Gastroesophageal sphincter (tissue), 4 donors: ENCODE measurements around the gene TAS1R1. TPM values are rescaled to one million over a fixed set of nuclear protein-coding genes. Genes with fewer than 3 reads are reported as not detected.

Experiments used
- ATAC-seq: fragments of 150-250 bp; one replicate; pipeline ENCODE4 v1.9.1; 2016; ENCODE audit warnings: mild to moderate bottlenecking, moderate library complexity
- H3K27ac ChIP-seq, 4 donors: fragments of 200-600 bp; sonication (generic) in 3 of 4; 1 replicate in 3 of 4; 2 replicates in 1 of 4; pipeline ENCODE4 v1.5.1; 2016 to 2019
- H3K27me3 ChIP-seq: fragments of 200-600 bp; sonication (generic); one replicate; pipeline ENCODE4 v1.5.1; 2019
- H3K36me3 ChIP-seq, 2 donors: fragments of 200-600 bp; sonication (generic); one replicate each; pipeline ENCODE4 v1.5.1; 2019; ENCODE audit warnings: control low read depth in 1 of 2
- H3K4me1 ChIP-seq, 3 donors: fragments of 200-600 bp; sonication (generic); 1 replicate in 2 of 3; 2 replicates in 1 of 3; pipeline ENCODE4 v1.5.1; 2016 to 2019; ENCODE audit warnings: control low read depth in 2 of 3
- H3K4me3 ChIP-seq, 2 donors: fragments of 200-600 bp; sonication (generic); one replicate each; pipeline ENCODE4 v1.5.1; 2019; ENCODE audit warnings: mild to moderate bottlenecking in 1 of 2, moderate library complexity in 1 of 2
- H3K9me3 ChIP-seq, 3 donors: fragments of 200-600 bp; sonication (generic); one replicate each; pipeline ENCODE4 v1.5.1; 2017 to 2019; ENCODE audit warnings: control low read depth in 2 of 3
- CTCF ChIP-seq, 4 experiments: fragments of 200-600 bp in 2 of 4; fragments of 450-650 bp in 2 of 4; sonication (generic) in 1 of 4; IDR thresholded peaks; one replicate each; pipeline ENCODE4 v1.5.1; 2017 to 2019; ENCODE audit warnings: antibody characterized with exemption in 4 of 4, mild to moderate bottlenecking in 2 of 4, moderate library complexity in 2 of 4
- EP300 ChIP-seq: sonication (generic); formaldehyde crosslinking; IDR thresholded peaks from one replicate; pipeline ENCODE4 v1.6.1; 2017; ENCODE audit warnings: antibody characterized with exemption, mild to moderate bottlenecking
- POLR2A ChIP-seq, 2 donors: fragments of 450-650 bp; IDR thresholded peaks; one replicate each; pipeline ENCODE4 v1.6.1; 2017; ENCODE audit warnings: antibody characterized with exemption in 2 of 2, mild to moderate bottlenecking in 2 of 2, moderate library complexity in 1 of 2
- POLR2AphosphoS5 ChIP-seq: sonication (generic); formaldehyde crosslinking; IDR thresholded peaks from one replicate; pipeline ENCODE4 v1.6.1; 2017; ENCODE audit warnings: antibody characterized with exemption
- WGBS, 2 donors: methylation state at CpG; one replicate each; pipeline ENCODE4 v1.1.5; 2018; ENCODE audit warnings: low coverage in 1 of 2; 5-methylcytosine and 5-hydroxymethylcytosine counted together
- total RNA-seq, 4 donors: library from RNA; depleted of rRNA; stranded (reverse); fragments of >200 nt; gene quantifications; one replicate each; pipeline ENCODE4 v1.1.0, GENCODE V29; 2016

The TAS1R1 gene
- total RNA-seq, 4 donors from 2014 or later = not detected

- Histone ChIP-seq H3K4me1 (peaks cover 3 to 70% (median 32%) of the 10 kb centered on the region in 3 donors), H3K9me3 (no peaks in the 10 kb centered on the region)
- WGBS, 2 donors = 0% methylated on average over 8 to 23 of the region's 36 CpGs
Observed at GRCh38 chr1:6603238-6603914, 48.3 kb downstream of the TAS1R1 start.

GRCh38 chr1:6603915-6604558, 48.9 kb downstream of the TAS1R1 start:
- TF ChIP-seq CTCF (IDR thresholded peaks at IDR 0.05) (peak in 3 of 4 experiments; percentile 20 to 42 (median 30)), POLR2AphosphoS5 (peak; percentile 86), POLR2A (IDR thresholded peaks at IDR 0.05) (no peak), EP300 (peak; percentile 36)
- Histone ChIP-seq H3K36me3 (peaks cover 0 to 7% of the 10 kb centered on the region in 2 donors), H3K4me1 (peaks cover 3 to 70% (median 26%) of the 10 kb centered on the region in 3 donors), H3K27ac (peak overlapping the region; percentile 87 to 100 (median 98)), H3K9me3 (no peaks in the 10 kb centered on the region), H3K27me3 (no peaks in the 10 kb centered on the region), H3K4me3 (peak overlapping the region; percentile 53 to 99)
- peak; percentile 52 for ATAC-seq
- 3 to 4% methylated on average over 11 to 14 of the region's 19 CpGs for WGBS, 2 donors

More at GRCh38 chr1:6603238-6603914, 48.3 kb downstream of the TAS1R1 start:
- Histone ChIP-seq H3K36me3 (peaks cover 0 to 14% of the 10 kb centered on the region in 2 donors), H3K27ac (peak overlapping the region; percentile 87 to 100 (median 98)), H3K27me3 (no peaks in the 10 kb centered on the region), H3K4me3 (peak overlapping the region; percentile 53 to 99)
- peak; percentile 29 for ATAC-seq
- no peak for TF ChIP-seq CTCF (IDR thresholded peaks at IDR 0.05)
- TF ChIP-seq POLR2AphosphoS5 = peak; percentile 75
- TF ChIP-seq EP300 = no peak
- TF ChIP-seq POLR2A (IDR thresholded peaks at IDR 0.05) = peak; percentile 13 to 38

GRCh38 chr1:6612641-6613360, 57.7 kb downstream of the TAS1R1 start:
- Histone ChIP-seq H3K27ac (peak overlapping the region; percentile 90 to 99 (median 97)), H3K4me1 (peaks cover 0 to 69% (median 11%) of the 10 kb centered on the region in 3 donors), H3K9me3 (no peaks in the 10 kb centered on the region), H3K4me3 (peak overlapping the region; percentile 79 to 89), H3K27me3 (no peaks in the 10 kb centered on the region), H3K36me3 (peaks cover 0 to 7% of the 10 kb centered on the region in 2 donors)
- ATAC-seq = peak; percentile 78
- TF ChIP-seq CTCF (IDR thresholded peaks at IDR 0.05) (peak in 1 of 4 experiments; percentile 7), EP300 (no peak), POLR2AphosphoS5 (peak; percentile 45), POLR2A (IDR thresholded peaks at IDR 0.05) (peak; percentile 80 to 81)
- WGBS, 2 donors = 0% methylated on average over 9 to 12 of the region's 67 CpGs

GRCh38 chr1:6613361-6614018, 58.4 kb downstream of the TAS1R1 start, which contains the start of gene PHF13:
PHF13 (plus strand) TSS chr1:6613731; CDS start chr1:6614067, 336 bp downstream.
- H3K4me1 ChIP-seq = peaks cover 0 to 70% (median 11%) of the 10 kb centered on the region in 3 donors
- TF ChIP-seq POLR2A (IDR thresholded peaks at IDR 0.05) (peak; percentile 58 to 72), POLR2AphosphoS5 (peak; percentile 74), CTCF (IDR thresholded peaks at IDR 0.05) (peak in 1 of 4 experiments; percentile 15), EP300 (no peak)
- H3K9me3 ChIP-seq = no peaks in the 10 kb centered on the region
- H3K27ac ChIP-seq = peak within 1 kb of the TSS; percentile 90 to 99 (median 97)
- no peaks in the 10 kb centered on the region for H3K27me3 ChIP-seq
- H3K36me3 ChIP-seq = peaks cover 0 to 14% of the 10 kb centered on the region in 2 donors
- H3K4me3 ChIP-seq = peak within 1 kb of the TSS; percentile 83 to 89
- no CpG with 5 or more reads among the region's 84 CpGs for WGBS, 2 donors
- peak; percentile 97 for ATAC-seq
